Neural progenitor cell (in vitro differentiated cells): ENCODE data around the gene SMS. TPM values are rescaled to one million over a fixed set of nuclear protein-coding genes. Genes with fewer than 3 reads are reported as not detected.

ENCODE experiments used
- DNase-seq: peaks from one replicate; pipeline ENCODE4 v3.0.0-alpha.2; 2016; ENCODE audit warnings: low spot score
- H2AFZ ChIP-seq: fragments of 200-600 bp; sonication (generic); replicated peaks from 2 replicates; pipeline ENCODE4 v1.6.1; 2016; ENCODE audit warnings: antibody characterized with exemption
- H3F3A ChIP-seq: fragments of 200-600 bp; sonication (generic); 2 replicates; pipeline ENCODE4 v1.6.1; 2016; ENCODE audit warnings: antibody characterized with exemption, low read depth
- H3K27ac ChIP-seq: fragments of 200-600 bp; sonication (generic); 2 replicates; pipeline ENCODE4 v1.5.1; 2016; ENCODE audit warnings: mild to moderate bottlenecking
- H3K27me3 ChIP-seq: fragments of 200-600 bp; sonication (generic); 2 replicates; pipeline ENCODE4 v1.6.1; 2016; ENCODE audit warnings: mild to moderate bottlenecking, moderate library complexity
- H3K36me3 ChIP-seq: fragments of 200-600 bp; sonication (generic); 2 replicates; pipeline ENCODE4 v1.5.1; 2016
- H3K4me1 ChIP-seq: fragments of 200-600 bp; sonication (generic); 2 replicates; pipeline ENCODE4 v1.6.1; 2016; ENCODE audit warnings: mixed run types
- H3K4me2 ChIP-seq: fragments of 200-600 bp; sonication (generic); 2 replicates; pipeline ENCODE4 v1.6.1; 2016
- H3K4me3 ChIP-seq: fragments of 200-600 bp; sonication (generic); 2 replicates; pipeline ENCODE4 v1.5.1; 2016
- H3K79me2 ChIP-seq: fragments of 200-600 bp; sonication (generic); 2 replicates; pipeline ENCODE4 v1.6.1; 2016; ENCODE audit warnings: low read depth
- H3K9ac ChIP-seq: fragments of 200-600 bp; sonication (generic); 2 replicates; pipeline ENCODE4 v1.6.1; 2016
- H3K9me3 ChIP-seq: fragments of 200-600 bp; sonication (generic); 2 replicates; pipeline ENCODE4 v1.5.1; 2016; ENCODE audit warnings: low read depth
- H4K20me1 ChIP-seq: fragments of 200-600 bp; sonication (generic); 2 replicates; pipeline ENCODE4 v1.6.1; 2016; ENCODE audit warnings: low read depth
- H3K27ac Mint-ChIP-seq: 3 replicates; pipeline ENCODE4 v1.8.0; 2021; ENCODE audit warnings: mixed read lengths
- H3K27me3 Mint-ChIP-seq: 2 replicates; pipeline ENCODE4 v1.8.0; 2022; ENCODE audit warnings: low read depth, mild to moderate bottlenecking, inconsistent platforms, moderate library complexity, mixed read lengths; ENCODE audit not compliant: insufficient read depth
- H3K36me3 Mint-ChIP-seq: 3 replicates; pipeline ENCODE4 v1.8.0; 2021; ENCODE audit warnings: mixed read lengths
- H3K4me1 Mint-ChIP-seq: 3 replicates; pipeline ENCODE4 v1.8.0; 2021; ENCODE audit warnings: mixed read lengths
- H3K4me3 Mint-ChIP-seq: 3 replicates; pipeline ENCODE4 v1.8.0; 2021; ENCODE audit warnings: mild to moderate bottlenecking, moderate library complexity, mixed read lengths
- H3K9me3 Mint-ChIP-seq: 3 replicates; pipeline ENCODE4 v1.8.0; 2020; ENCODE audit warnings: mixed read lengths
- EZH2 ChIP-seq: fragments of 200-600 bp; sonication (generic); IDR thresholded peaks from 2 replicates; pipeline ENCODE4 v1.6.1; 2017; ENCODE audit warnings: antibody characterized with exemption, mild to moderate bottlenecking, moderate library complexity
- EZH2phosphoT487 ChIP-seq: fragments of 200-600 bp; sonication (generic); IDR thresholded peaks from 2 replicates; pipeline ENCODE4 v1.6.1; 2017; ENCODE audit warnings: antibody characterized with exemption
- total RNA-seq: library from RNA; depleted of rRNA; stranded (reverse); fragments of >200 nt; gene quantifications from 2 replicates; pipeline ENCODE4 v1.2.3, GENCODE V29; 2015; ENCODE audit warnings: low replicate concordance
- TF ChIP-seq, protein P1 (sequence below): fragments of 200-600 bp; sonication (generic); IDR thresholded peaks from 2 replicates; pipeline ENCODE4 v1.5.1; 2017; ENCODE audit warnings: antibody characterized with exemption, mild to moderate bottlenecking

The SMS gene
- total RNA-seq, 1 donor from 2014 or later: 142 TPM

DNA sequence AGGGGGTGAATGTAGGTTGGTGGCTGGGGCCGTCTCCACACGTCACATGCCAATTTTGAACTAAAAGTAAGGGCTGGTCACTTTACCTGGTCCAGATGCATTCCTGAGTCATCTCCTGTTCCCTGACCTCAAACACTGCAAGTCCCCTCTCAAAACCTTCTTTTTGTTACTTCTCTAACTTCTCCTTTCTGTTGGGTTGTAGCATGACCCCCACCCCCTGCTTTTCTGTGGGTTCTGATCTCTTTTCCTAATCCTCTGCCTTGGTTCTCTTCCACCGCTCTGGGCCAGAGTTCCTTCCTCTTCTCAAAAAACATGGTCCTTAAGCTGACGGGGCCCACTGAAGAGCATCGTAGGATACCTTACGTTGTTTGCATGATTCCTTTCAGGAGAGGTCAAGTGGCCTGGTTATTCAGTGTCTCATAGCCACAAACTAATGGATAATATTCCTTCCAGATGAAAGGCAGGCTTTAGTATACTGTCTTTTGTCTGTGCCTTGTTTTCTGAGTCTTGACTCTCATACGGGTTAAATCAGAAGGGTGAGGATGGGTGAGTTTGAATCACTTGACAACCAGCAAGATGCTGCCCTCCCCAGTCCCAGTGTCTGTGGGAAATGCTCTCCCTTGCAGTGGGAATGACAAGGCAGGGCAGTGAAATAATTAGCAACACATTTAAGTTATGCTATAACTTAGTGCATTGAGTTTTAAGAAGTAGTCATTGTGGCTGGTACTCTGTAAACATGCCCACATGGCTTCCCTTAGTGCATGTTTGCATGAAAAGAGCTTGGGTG, 15.1 kb downstream of the SMS start:
- Histone ChIP-seq H2AFZ (no peak overlapping the region), H3K9ac (no peak overlapping the region), H3F3A (no peaks in the 10 kb centered on the region), H3K27me3 (no peaks in the 10 kb centered on the region), H3K4me1 (peaks cover 9% of the 10 kb centered on the region), H3K4me2 (no peak overlapping the region), H3K36me3 (no peaks in the 10 kb centered on the region), H3K79me2 (peaks cover 100% of the 10 kb centered on the region), H3K9me3 (no peaks in the 10 kb centered on the region), H3K4me3 (no peak overlapping the region), H3K27ac (no peak overlapping the region), H4K20me1 (no peaks in the 10 kb centered on the region)
- Mint-ChIP-seq H3K9me3 (peaks cover 44% of the 10 kb centered on the region), H3K4me3 (no peak overlapping the region), H3K4me1 (peaks cover 13% of the 10 kb centered on the region), H3K27ac (no peak overlapping the region), H3K36me3 (peaks cover 41% of the 10 kb centered on the region), H3K27me3 (no peaks in the 10 kb centered on the region)
- DNase-seq: no peak
- TF ChIP-seq, protein P1, sequence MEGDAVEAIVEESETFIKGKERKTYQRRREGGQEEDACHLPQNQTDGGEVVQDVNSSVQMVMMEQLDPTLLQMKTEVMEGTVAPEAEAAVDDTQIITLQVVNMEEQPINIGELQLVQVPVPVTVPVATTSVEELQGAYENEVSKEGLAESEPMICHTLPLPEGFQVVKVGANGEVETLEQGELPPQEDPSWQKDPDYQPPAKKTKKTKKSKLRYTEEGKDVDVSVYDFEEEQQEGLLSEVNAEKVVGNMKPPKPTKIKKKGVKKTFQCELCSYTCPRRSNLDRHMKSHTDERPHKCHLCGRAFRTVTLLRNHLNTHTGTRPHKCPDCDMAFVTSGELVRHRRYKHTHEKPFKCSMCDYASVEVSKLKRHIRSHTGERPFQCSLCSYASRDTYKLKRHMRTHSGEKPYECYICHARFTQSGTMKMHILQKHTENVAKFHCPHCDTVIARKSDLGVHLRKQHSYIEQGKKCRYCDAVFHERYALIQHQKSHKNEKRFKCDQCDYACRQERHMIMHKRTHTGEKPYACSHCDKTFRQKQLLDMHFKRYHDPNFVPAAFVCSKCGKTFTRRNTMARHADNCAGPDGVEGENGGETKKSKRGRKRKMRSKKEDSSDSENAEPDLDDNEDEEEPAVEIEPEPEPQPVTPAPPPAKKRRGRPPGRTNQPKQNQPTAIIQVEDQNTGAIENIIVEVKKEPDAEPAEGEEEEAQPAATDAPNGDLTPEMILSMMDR: no peak
- no peak for TF ChIP-seq EZH2phosphoT487

DNA sequence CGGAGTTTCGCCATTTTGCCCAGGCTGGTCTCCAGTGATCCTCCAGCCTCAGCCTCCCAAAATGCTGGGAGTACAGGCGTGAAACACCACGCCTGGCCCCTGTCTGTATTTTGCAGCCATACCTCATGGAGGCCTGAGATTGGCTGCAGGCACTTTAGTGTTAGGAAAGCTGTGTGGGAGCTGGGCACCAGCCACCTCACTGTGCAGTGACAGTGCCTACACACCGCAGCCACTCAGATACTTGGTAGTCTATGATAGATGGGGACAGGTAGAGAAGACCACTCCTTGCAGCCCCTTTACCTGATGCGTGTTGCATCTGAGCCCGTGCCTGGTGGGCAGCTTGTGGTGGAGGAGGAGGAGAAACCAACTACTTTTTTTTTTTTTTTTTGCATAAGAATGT, 16.3 kb downstream of the SMS start:
- no peak for DNase-seq
- Histone ChIP-seq H3K9ac (no peak overlapping the region), H3K4me3 (no peak overlapping the region), H3K36me3 (no peaks in the 10 kb centered on the region), H3K4me2 (no peak overlapping the region), H4K20me1 (no peaks in the 10 kb centered on the region), H3F3A (no peaks in the 10 kb centered on the region), H3K79me2 (peaks cover 100% of the 10 kb centered on the region), H3K9me3 (no peaks in the 10 kb centered on the region), H3K27ac (no peak overlapping the region), H3K4me1 (peaks cover 9% of the 10 kb centered on the region), H2AFZ (no peak overlapping the region), H3K27me3 (no peaks in the 10 kb centered on the region)
- Mint-ChIP-seq H3K9me3 (peaks cover 45% of the 10 kb centered on the region), H3K4me1 (peaks cover 14% of the 10 kb centered on the region), H3K4me3 (no peak overlapping the region), H3K27me3 (no peaks in the 10 kb centered on the region), H3K27ac (no peak overlapping the region), H3K36me3 (peaks cover 46% of the 10 kb centered on the region)
- TF ChIP-seq EZH2 (no peak), EZH2phosphoT487 (no peak)
- TF ChIP-seq, protein P1: no peak

DNA sequence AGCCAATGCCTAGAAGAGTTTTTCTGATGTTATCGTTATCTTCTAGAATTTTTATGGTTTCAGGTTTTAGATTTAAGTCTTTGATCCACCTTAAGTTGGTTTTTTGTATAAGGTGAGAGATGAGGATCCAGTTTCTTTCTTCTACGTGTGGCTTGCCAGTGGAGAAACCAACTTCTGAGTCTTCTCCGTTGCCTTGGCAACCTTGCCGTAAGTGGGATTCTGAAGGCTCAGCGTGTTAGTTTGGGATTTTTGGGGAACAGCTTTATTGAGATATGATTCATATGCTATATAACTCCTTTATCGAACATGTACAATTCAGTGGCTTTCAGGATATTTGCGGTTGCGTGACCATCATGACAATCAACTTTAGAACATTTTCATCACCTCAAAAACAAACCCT, 17.7 kb downstream of the SMS start:
- H3K4me1 ChIP-seq: peaks cover 9% of the 10 kb centered on the region
- no peaks in the 10 kb centered on the region for H4K20me1 ChIP-seq

DNA sequence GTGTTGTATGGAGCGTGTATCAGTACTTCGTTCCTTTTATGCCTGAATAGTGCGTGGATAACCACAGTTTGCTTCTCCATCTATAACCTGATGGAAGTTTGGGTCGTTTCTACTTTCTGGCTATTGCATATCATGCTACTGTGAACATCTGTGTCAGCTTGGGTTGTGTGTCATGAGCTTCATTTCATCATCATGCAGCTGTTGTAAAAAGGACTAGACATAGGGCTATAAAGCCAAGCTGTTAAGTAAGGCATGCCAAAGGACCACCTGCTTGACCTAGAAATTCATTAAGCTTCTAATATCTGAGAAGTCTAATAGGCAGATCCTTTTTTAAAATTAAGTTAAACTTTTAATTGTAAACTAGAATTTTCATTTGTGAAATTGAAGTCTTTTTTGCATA, 18.4 kb downstream of the SMS start:
- TF ChIP-seq EZH2: no peak
- no peak for TF ChIP-seq EZH2phosphoT487
- TF ChIP-seq, protein P1: no peak
- Histone ChIP-seq H3F3A (no peaks in the 10 kb centered on the region), H3K27ac (no peak overlapping the region), H3K9ac (no peak overlapping the region), H3K36me3 (no peaks in the 10 kb centered on the region), H4K20me1 (no peaks in the 10 kb centered on the region), H3K9me3 (no peaks in the 10 kb centered on the region), H2AFZ (no peak overlapping the region), H3K4me1 (peaks cover 2% of the 10 kb centered on the region), H3K4me2 (no peak overlapping the region), H3K27me3 (no peaks in the 10 kb centered on the region), H3K79me2 (peaks cover 100% of the 10 kb centered on the region), H3K4me3 (no peak overlapping the region)
- Mint-ChIP-seq H3K36me3 (peaks cover 46% of the 10 kb centered on the region), H3K27me3 (no peaks in the 10 kb centered on the region), H3K4me1 (peaks cover 11% of the 10 kb centered on the region), H3K27ac (no peak overlapping the region), H3K9me3 (peaks cover 36% of the 10 kb centered on the region), H3K4me3 (no peak overlapping the region)
- DNase-seq: no peak

More for the DNA sequence above, 17.7 kb downstream of the SMS start:
- Histone ChIP-seq H3K27ac (no peak overlapping the region), H3K4me3 (no peak overlapping the region), H3K4me2 (no peak overlapping the region), H3K79me2 (peaks cover 100% of the 10 kb centered on the region), H3K27me3 (no peaks in the 10 kb centered on the region), H3K9ac (no peak overlapping the region), H3F3A (no peaks in the 10 kb centered on the region), H3K36me3 (no peaks in the 10 kb centered on the region), H2AFZ (no peak overlapping the region), H3K9me3 (no peaks in the 10 kb centered on the region)
- Mint-ChIP-seq H3K9me3 (peaks cover 37% of the 10 kb centered on the region), H3K27me3 (no peaks in the 10 kb centered on the region), H3K4me3 (no peak overlapping the region), H3K4me1 (peaks cover 14% of the 10 kb centered on the region), H3K36me3 (peaks cover 47% of the 10 kb centered on the region), H3K27ac (no peak overlapping the region)
- no peak for DNase-seq
- no peak for TF ChIP-seq EZH2phosphoT487
